A549 treated with ZK216348 at 1 μM for 4 hours (cell line): ENCODE data around the gene MIXL1. TPM values are rescaled to one million over a fixed set of nuclear protein-coding genes. Genes with fewer than 3 reads are reported as not detected.

ENCODE experiments used
- total RNA-seq: library from RNA; stranded (reverse); fragments of 200-300 nt; extraction: Qiagen RNA extraction; gene quantifications from 5 replicates; pipeline ENCODE4 v1.2.3, GENCODE V29; 2022; ENCODE audit warnings: low read depth

MIXL1 gene
- total RNA-seq, result 0.13 TPM in 1 of 5 replicates, not detected in the others

DNA sequence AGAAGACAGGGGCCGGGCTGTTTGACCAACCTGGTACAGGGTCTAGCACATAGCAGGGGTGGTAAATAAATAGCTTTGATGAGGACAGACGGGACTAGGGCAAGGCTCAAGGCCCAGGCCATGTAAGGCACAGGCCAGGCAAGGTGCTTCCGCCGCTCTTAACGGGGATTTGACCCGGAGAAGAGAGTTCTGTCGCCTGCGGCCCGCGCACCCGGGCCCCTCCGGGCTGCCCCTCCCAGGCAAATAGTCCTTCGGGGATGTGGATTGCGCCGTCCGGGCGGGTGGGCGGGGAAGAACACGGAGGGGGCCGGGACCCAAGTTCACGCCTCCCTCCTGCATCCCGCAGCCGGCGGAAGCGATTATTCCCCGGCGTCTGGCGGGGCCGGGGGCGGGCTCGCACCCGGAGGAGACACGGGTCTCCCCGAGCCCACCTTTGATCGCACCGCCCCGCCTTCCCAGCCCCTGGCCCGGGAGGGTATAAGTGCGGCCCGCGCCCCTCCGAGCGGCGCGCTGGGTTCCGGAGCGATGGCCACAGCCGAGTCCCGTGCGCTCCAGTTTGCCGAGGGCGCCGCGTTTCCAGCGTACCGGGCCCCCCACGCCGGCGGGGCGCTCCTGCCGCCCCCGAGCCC lies at the start of gene MIXL1:
MIXL1 (plus strand) TSS at position 508 of the 629 bp plus-strand sequence; CDS start at position 526, 18 bp downstream.

DNA sequence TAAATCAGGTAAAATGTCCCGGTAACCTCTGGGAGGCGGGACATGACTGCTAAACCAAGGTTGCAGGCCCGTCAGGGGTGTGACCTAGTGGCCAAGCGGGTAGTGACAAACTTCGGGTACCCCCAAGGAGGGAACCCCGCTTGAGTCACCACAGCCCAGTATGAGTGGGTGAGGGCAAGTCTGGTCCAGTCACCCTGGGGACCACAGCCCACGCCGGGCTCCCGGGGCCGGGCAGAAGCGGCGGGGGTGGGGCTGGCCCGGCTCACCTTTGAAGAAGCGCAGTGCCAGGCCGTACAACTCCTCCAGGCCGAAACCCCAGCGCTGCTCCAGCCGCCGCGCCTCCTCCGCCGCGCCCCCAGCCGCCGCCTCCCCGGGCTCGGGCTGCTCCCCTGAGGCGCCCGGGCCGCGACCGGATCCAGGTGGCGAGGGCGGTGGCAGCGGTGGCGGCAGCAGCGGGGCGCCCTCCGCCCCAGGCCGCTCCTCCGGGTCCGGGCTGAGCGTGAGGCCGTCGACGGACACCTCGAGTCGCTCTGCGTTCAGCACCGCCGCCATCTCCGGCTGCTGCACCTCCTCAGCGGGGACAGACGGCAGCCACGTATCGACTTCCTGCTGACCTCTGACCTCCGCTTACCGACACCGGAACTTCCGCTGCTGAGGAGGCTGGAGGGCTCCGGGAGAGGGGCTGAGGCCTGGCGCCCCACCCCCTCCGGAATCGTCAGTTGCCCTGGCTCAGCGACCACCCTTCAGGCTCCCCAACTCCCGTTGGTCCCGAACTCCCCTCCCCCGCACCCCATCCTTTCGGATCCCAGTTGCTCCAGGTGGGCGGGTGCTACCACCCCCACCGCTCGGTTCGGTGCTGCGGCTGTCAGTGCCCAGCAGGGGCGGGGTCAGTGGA lies 37.1 kb upstream of the MIXL1 start, which contains the start of gene ACBD3:
ACBD3 (minus strand) TSS at position 618 of the 895 bp plus-strand sequence; CDS start at position 552, 66 bp downstream.

Other genes with a start within 250 kb of the MIXL1 start
- gene SDE2, start 224.3 kb upstream of the MIXL1 start, total RNA-seq, result 6.4 to 9.6 TPM (median 8.4 TPM) in 5 replicates
- gene H3-3A, start 160.9 kb upstream of the MIXL1 start, total RNA-seq, result 359 to 479 TPM (median 396 TPM) in 5 replicates
- 16.3 to 30.1 TPM (median 27.0 TPM) in 5 replicates for gene ACBD3, start 36.9 kb upstream of the MIXL1 start, total RNA-seq
- 4.6 to 8.7 TPM (median 7.4 TPM) in 5 replicates for gene LIN9, start 85.5 kb downstream of the MIXL1 start, total RNA-seq
- gene PARP1, start 184.4 kb downstream of the MIXL1 start, total RNA-seq, result 105 to 126 TPM (median 114 TPM) in 5 replicates